Urinary bladder (tissue), 4 donors: ENCODE data around the gene AHSG. TPM values are rescaled to one million over a fixed set of nuclear protein-coding genes. Genes with fewer than 3 reads are reported as not detected.

Source experiments
- DNase-seq: peaks from one replicate; pipeline ENCODE4 v3.0.0-alpha.2; 2015; ENCODE audit errors: extremely low spot score
- H3K27ac ChIP-seq: one replicate; pipeline ENCODE4 v1.5.1; 2013; ENCODE audit warnings: low read depth, mild to moderate bottlenecking, moderate library complexity
- H3K36me3 ChIP-seq: one replicate; pipeline ENCODE4 v1.6.1; 2013; ENCODE audit warnings: mild to moderate bottlenecking, moderate library complexity; ENCODE audit not compliant: insufficient read depth
- H3K4me1 ChIP-seq: one replicate; pipeline ENCODE4 v1.6.1; 2013; ENCODE audit warnings: mild to moderate bottlenecking, moderate library complexity; ENCODE audit not compliant: insufficient read depth
- H3K4me3 ChIP-seq: one replicate; pipeline ENCODE4 v1.5.1; 2013; ENCODE audit warnings: low read depth, low read length
- WGBS: extraction: QIAGEN DNeasy Blood & Tissue Kit; methylation state at CpG from one replicate; pipeline ENCODE4 v1.1.7; 2013; 5-methylcytosine and 5-hydroxymethylcytosine counted together
- polyA plus RNA-seq: library from polyadenylated mRNA; stranded (reverse); fragments of 200-250 nt; gene quantifications from one replicate; pipeline ENCODE4 v1.2.3, GENCODE V29; 2013
- total RNA-seq: library from RNA; depleted of rRNA; stranded (reverse); fragments of >200 nt; gene quantifications from one replicate; pipeline ENCODE4 v1.2.3, GENCODE V29; 2014
- donor health status: healthy with polysubstance abuse.
- donor health status: healthy.

The AHSG gene
- total and polyA plus RNA-seq, 2 donors = 0.26 to 0.71 TPM

DNA sequence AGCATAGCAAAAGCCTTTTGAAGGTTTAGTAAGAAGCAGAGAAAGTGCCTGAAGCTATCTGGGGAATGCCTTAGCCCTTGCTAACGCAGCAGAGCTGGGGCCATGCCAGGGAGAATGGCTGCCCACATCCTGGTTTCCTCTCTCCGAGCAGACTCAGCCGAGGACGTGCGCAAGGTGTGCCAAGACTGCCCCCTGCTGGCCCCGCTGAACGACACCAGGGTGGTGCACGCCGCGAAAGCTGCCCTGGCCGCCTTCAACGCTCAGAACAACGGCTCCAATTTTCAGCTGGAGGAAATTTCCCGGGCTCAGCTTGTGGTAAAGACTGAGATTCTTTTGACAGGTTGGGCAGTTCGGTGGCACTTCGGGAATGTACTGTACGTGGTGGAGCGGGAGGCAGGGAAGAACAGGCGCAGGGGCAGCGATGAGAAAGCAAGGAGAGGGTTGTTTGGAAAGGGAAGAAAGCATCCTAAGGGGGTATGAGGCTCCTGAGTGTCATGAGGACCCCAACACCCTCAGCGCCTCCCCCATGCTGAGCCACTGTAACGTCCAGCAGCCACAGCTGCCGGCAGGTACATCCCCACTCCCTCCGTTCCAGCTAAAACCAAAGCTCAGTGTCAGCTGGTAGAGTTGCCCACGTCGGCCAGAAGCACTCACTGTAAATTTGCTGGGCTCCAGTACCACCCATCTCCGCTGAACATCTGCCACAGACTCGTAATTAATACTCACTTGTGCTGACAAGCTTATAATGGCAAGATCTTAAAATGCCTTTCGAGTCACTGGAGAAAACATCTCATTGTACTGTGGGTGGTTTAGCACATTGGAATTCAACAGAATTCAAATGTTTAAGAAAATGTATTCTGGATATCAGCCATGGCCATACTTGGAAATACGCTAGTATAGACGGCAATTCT lies 4.4 kb downstream of the AHSG start:
- 16% methylated on average over 31 of the region's 31 CpGs for WGBS
- no peak overlapping the region for H3K27ac ChIP-seq
- no peak overlapping the region for H3K4me3 ChIP-seq
- peak; percentile 28 for DNase-seq
- no peaks in the 10 kb centered on the region for H3K36me3 ChIP-seq
- H3K4me1 ChIP-seq = no peaks in the 10 kb centered on the region

DNA sequence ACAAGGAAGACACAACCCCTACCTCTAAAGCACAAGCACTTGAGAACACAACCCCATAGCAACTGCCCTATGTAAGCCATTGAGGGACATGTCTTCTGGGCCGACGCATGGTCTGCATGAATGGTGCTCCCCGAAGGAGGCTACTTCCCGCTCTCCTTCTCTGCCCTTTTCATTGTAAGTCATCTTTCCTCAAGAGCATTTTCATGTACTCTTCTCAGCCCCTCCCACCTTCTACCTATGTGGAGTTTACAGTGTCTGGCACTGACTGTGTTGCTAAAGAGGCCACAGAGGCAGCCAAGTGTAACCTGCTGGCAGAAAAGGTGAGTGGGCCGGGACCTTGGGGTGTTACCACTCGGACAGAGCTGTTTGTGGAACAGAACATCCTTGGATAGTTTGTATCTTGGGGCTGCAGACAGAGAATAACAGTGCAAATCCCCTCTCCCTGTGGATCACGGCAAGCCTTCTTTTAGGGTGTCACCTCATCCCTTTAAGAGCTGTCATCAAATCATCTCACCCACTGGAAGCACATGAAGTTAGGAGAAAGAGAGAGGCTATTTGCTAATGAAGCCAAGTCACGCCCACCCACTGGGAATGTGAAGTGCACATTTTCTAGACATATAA lies 5.6 kb downstream of the AHSG start:
- no peaks in the 10 kb centered on the region for H3K4me1 ChIP-seq
- WGBS = 83% methylated on average over 8 of the region's 8 CpGs

DNA sequence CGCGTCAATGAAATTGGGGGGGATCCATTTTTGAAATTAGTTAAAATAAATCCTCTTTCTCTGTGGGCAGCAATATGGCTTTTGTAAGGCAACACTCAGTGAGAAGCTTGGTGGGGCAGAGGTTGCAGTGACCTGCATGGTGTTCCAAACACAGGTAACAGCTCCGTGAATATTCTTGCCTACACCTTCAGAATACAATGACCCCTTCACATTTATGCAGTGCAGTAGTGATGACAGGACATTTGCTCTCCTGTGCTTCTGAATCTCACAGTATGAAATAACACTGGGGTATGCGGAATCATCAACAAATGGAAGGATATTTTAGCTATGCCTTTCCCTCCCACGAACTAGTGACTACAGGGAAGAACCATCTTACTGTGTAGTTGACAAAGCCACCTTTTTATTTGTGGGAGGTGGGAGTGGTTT lies 6.9 kb downstream of the AHSG start:
- DNase-seq = no peak
- WGBS = 90% methylated on average over 5 of the region's 5 CpGs
- Histone ChIP-seq H3K36me3 (no peaks in the 10 kb centered on the region), H3K4me1 (no peaks in the 10 kb centered on the region), H3K4me3 (no peak overlapping the region), H3K27ac (no peak overlapping the region)

More for the DNA sequence above, 5.6 kb downstream of the AHSG start:
- no peak for DNase-seq
- Histone ChIP-seq H3K4me3 (no peak overlapping the region), H3K27ac (no peak overlapping the region), H3K36me3 (no peaks in the 10 kb centered on the region)

DNA sequence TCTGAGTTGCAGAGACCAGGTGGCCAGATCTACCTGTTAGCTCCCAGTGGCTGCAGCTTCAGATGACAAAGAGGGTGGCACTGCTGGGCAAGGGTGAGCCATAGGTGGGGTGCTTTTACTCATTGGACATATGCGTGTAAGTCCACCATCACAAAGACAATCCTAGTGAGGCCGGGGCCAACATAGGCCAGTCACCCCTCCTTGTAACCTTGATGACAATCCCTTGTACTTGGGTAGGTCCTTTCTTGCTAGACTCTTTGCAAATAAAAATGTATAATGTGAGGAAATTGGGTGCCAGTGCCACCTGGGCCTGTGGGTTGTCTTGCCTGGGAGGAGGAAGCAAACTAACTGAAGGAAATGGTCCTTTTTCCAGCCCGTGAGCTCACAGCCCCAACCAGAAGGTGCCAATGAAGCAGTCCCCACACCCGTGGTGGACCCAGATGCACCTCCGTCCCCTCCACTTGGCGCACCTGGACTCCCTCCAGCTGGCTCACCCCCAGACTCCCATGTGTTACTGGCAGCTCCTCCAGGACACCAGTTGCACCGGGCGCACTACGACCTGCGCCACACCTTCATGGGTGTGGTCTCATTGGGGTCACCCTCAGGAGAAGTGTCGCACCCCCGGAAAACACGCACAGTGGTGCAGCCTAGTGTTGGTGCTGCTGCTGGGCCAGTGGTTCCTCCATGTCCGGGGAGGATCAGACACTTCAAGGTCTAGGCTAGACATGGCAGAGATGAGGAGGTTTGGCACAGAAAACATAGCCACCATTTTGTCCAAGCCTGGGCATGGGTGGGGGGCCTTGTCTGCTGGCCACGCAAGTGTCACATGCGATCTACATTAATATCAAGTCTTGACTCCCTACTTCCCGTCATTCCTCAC lies 7.6 kb downstream of the AHSG start:
- no peaks in the 10 kb centered on the region for H3K36me3 ChIP-seq
- H3K27ac ChIP-seq = no peak overlapping the region
- no peak for DNase-seq
- WGBS = 88% methylated on average over 17 of the region's 17 CpGs
- no peak overlapping the region for H3K4me3 ChIP-seq
- H3K4me1 ChIP-seq = no peaks in the 10 kb centered on the region

GRCh38 chr3:186621894-186622650 lies 9.2 kb downstream of the AHSG start:
- Histone ChIP-seq H3K36me3 (no peaks in the 10 kb centered on the region), H3K4me1 (no peaks in the 10 kb centered on the region), H3K27ac (no peak overlapping the region), H3K4me3 (no peak overlapping the region)
- no peak for DNase-seq
- 70% methylated on average over 7 of the region's 7 CpGs for WGBS

DNA sequence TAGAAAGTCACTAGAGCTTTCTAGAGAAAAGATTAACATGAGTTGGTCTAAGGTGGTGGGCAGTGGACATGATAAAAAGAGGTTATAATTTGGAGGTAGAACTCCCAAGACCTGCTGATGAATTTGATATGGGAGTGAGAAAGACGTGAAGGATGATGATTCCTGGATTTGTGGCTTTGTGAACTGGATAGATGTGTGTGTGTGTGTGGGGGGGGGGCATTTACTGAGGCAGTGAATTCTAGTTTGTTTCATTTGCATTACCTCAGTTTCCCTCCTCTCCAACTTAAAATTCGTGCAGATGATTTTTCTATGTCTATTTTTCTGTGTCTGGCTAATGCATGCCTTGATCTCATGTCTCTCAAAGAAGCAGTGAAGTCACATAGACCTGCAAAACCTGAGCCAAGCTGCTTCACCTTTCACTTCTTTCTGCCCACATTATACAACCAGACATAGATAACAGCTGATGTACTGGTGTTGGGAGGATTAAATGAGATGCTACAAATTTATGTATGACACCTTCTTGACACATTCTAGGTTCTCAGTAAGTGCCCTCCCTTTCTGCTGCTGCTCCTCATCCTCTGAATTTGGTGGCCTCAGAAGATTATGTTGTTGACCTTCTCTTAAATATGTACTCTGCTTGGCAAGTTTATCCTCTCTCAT lies 9.9 kb downstream of the AHSG start:
- Histone ChIP-seq H3K36me3 (no peaks in the 10 kb centered on the region), H3K27ac (no peak overlapping the region), H3K4me3 (no peak overlapping the region), H3K4me1 (no peaks in the 10 kb centered on the region)
- 24% methylated on average over 2 of the region's 2 CpGs for WGBS
- no peak for DNase-seq

GRCh38 chr3:186624598-186624997 lies 11.7 kb downstream of the AHSG start:
- Histone ChIP-seq H3K27ac (no peak overlapping the region), H3K4me3 (no peak overlapping the region), H3K36me3 (no peaks in the 10 kb centered on the region), H3K4me1 (no peaks in the 10 kb centered on the region)
- no peak for DNase-seq
- WGBS = 82% methylated on average over 4 of the region's 4 CpGs

DNA sequence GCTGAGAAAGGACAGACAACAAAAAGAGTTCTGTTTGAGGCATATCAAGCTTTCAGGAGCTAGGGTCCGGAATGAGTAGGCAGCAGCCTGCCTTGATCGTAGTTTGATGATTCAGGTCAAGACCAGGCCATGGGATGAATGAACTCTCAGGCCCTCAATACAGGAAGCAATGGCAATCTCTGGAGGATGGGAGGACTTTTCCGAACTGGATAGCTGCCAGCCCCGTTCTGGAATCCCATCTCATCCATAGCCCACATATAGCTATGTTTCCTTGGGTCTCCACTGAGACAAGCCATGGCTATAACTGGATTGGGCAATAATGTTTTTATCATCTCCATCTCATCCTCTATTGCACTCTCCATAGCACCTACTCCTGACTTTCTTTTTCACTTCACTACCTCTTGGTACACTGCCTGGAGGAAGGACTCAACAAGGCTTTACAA lies 12.8 kb downstream of the AHSG start:
- Histone ChIP-seq H3K36me3 (no peaks in the 10 kb centered on the region), H3K27ac (no peak overlapping the region), H3K4me3 (no peak overlapping the region), H3K4me1 (no peaks in the 10 kb centered on the region)
- 71% methylated on average over 4 of the region's 4 CpGs for WGBS
- no peak for DNase-seq

DNA sequence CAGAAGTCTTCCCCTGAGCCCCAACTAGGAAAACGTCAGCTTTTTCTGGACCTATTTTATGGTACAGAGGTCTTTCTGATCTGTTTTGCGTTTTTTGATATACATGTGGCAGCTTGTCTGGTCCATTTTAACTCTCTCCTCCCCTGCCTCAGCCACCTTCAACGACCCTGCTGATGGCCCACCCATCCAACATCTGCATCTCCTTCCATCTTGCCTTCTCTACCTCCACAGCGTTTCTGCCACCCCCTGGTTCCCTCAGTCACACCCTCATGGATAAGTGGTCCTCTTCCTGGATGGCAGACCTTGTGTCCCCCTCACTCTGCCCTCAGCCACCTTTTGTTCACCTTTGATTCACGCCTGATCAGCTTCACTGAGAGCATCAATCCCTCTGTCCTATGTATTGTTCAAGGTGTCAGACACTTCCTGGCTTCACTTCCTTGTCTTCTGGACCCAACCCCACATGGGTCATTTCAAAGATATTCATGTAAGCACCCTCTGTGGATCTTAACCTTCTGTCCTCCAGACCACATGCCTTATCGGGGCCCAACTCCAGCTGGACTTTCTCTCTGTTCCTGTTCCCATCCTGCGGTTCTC lies 13.5 kb downstream of the AHSG start:
- Histone ChIP-seq H3K36me3 (no peaks in the 10 kb centered on the region), H3K27ac (no peak overlapping the region), H3K4me1 (no peaks in the 10 kb centered on the region), H3K4me3 (no peak overlapping the region)
- no peak for DNase-seq
- 61% methylated on average over 7 of the region's 7 CpGs for WGBS

DNA sequence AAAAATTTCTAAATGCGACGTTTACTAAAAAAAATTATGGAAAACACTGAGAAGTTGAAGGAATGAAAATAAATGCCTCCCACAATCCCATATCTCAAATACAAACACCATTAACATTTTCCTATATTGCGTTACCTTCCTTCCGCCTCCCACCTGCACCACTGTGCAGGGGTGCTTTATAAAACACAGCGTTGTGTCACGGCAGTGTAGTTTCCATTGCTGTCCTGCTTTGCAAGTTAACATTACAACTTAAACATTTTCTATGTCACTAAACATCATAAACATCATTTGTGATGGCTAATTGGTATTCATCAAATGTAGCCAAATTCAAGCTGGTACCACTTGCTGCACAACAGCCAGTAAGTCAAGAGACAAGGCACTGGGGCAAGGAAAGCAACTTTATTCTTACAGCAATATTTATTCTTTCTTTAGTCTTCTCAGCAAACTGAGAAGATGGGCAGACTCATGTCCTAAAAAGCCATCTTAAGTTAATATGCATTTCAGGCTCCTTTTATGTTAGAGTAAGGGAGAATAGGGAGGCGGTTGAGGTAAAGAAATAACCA lies 15.1 kb downstream of the AHSG start:
- H3K4me3 ChIP-seq = no peak overlapping the region
- no peak overlapping the region for H3K27ac ChIP-seq
- DNase-seq = no peak
- 92% methylated on average over 7 of the region's 7 CpGs for WGBS
- H3K36me3 ChIP-seq = no peaks in the 10 kb centered on the region
- H3K4me1 ChIP-seq = no peaks in the 10 kb centered on the region

DNA sequence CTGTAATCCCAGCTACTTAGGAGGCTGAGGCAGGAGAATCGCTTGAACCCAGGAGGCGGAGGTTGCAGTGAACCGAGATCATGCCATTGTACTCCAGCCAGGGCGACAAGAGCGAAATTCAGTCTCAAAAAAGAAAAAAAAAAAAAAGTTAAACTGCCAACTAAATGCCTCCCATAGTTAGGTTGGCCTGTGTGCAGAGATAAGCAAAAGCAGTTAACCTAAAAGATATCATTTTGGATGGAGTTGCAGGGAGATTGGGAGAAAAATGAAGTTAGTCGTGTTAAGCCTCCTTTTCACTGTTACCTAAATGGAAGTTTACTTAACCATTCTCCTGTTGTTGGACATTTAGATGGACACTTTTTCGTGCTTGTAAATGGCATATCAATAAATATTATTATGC lies 15.9 kb downstream of the AHSG start:
- H3K27ac ChIP-seq = no peak overlapping the region
- 83% methylated on average over 7 of the region's 7 CpGs for WGBS
- no peaks in the 10 kb centered on the region for H3K4me1 ChIP-seq
- no peak overlapping the region for H3K4me3 ChIP-seq
- no peaks in the 10 kb centered on the region for H3K36me3 ChIP-seq
- DNase-seq = no peak

GRCh38 chr3:186630950-186631641 lies 18.2 kb downstream of the AHSG start:
- Histone ChIP-seq H3K4me3 (no peak overlapping the region), H3K36me3 (no peaks in the 10 kb centered on the region), H3K27ac (no peak overlapping the region), H3K4me1 (no peaks in the 10 kb centered on the region)
- WGBS = 67% methylated on average over 6 of the region's 6 CpGs
- no peak for DNase-seq
